Transverse colon (tissue), 4 donors: Measurements from ENCODE around the gene INTS3.

Experiments used
- EP300 ChIP-seq: sonication (generic); formaldehyde crosslinking; IDR thresholded peaks from one replicate; pipeline ENCODE4 v1.6.1; 2017; ENCODE audit warnings: antibody characterized with exemption, low read depth
- POLR2A ChIP-seq: fragments of 450-650 bp; IDR thresholded peaks from one replicate; pipeline ENCODE4 v1.6.1; 2016; ENCODE audit warnings: antibody characterized with exemption, mild to moderate bottlenecking, moderate library complexity
- POLR2AphosphoS5 ChIP-seq, 3 donors: sonication (generic); formaldehyde crosslinking; IDR thresholded peaks; one replicate each; pipeline ENCODE4 v1.6.1; 2016; ENCODE audit warnings: antibody characterized with exemption in 3 of 3
- TF ChIP-seq, protein P1 (sequence below), 5 experiments: fragments of 200-600 bp in 3 of 5; fragments of 450-650 bp in 2 of 5; sonication (generic) in 3 of 5; IDR thresholded peaks; 1 replicate in 2 of 5; 2 replicates in 3 of 5; pipeline ENCODE4 v1.5.1; 2016 to 2017; ENCODE audit warnings: antibody characterized with exemption in 5 of 5, inconsistent platforms in 3 of 5, mild to moderate bottlenecking in 2 of 5, moderate library complexity in 1 of 5

DNA sequence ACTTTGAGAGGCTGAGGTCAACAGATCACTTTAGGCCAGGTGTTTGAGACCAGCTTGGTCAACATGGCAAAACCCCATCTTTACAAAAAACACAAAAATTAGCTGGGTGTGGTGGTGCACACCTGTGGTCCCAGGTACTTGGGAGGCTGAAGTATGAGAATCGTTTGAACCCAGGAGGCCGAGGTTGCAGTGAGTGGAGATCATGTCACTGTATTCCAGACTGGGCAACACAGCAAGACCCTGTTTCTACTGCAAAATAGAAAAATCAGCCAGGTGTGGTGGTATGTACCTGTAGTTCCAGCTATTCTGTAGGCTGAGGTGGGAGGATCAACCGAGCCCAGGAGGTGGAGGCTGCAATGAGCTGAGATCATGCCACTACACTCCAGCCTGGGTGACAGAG, 4.2 kb upstream of the INTS3 start:
- TF ChIP-seq EP300 (no peak), POLR2A (no peak), POLR2AphosphoS5 (IDR thresholded peaks at IDR 0.05) (no peak)
- TF ChIP-seq, protein P1, sequence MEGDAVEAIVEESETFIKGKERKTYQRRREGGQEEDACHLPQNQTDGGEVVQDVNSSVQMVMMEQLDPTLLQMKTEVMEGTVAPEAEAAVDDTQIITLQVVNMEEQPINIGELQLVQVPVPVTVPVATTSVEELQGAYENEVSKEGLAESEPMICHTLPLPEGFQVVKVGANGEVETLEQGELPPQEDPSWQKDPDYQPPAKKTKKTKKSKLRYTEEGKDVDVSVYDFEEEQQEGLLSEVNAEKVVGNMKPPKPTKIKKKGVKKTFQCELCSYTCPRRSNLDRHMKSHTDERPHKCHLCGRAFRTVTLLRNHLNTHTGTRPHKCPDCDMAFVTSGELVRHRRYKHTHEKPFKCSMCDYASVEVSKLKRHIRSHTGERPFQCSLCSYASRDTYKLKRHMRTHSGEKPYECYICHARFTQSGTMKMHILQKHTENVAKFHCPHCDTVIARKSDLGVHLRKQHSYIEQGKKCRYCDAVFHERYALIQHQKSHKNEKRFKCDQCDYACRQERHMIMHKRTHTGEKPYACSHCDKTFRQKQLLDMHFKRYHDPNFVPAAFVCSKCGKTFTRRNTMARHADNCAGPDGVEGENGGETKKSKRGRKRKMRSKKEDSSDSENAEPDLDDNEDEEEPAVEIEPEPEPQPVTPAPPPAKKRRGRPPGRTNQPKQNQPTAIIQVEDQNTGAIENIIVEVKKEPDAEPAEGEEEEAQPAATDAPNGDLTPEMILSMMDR (IDR thresholded peaks at IDR 0.05), result no peak
